ENCODE results near the gene CXCL1. TPM values are rescaled to one million over a fixed set of nuclear protein-coding genes. Genes with fewer than 3 reads are reported as not detected.

CXCL1 gene
- total RNA-seq, 1 experiment from 2014 or later, result 0.45 TPM

- BruUV-seq (replicated peaks), result no TSS peak
- Histone ChIP-seq H3K36me3 (ENCODE audit: insufficient read depth, low read length, poor library complexity, severe bottlenecking) (no peaks in the 10 kb centered on the region), H3K4me1 (ENCODE audit: insufficient read depth, low read length, poor library complexity, severe bottlenecking) (no peaks in the 10 kb centered on the region), H3K9me3 (ENCODE audit: low read depth, low read length, poor library complexity, severe bottlenecking) (no peaks in the 10 kb centered on the region), H3K27ac (ENCODE audit: low read depth, low read length, poor library complexity, severe bottlenecking) (no peak overlapping the region), H3K4me3 (ENCODE audit: low read depth, low read length, poor library complexity, severe bottlenecking) (no peak overlapping the region), H3K27me3 (replicated peaks; ENCODE audit: insufficient read depth, low read depth, low read length, poor library complexity) (no peaks in the 10 kb centered on the region)
- ChIA-PET POLR2A (ENCODE audit: low non-redundant PET) (no interaction called here), CTCF (no interaction called here)
- no peak for DNase-seq (ENCODE audit: low spot score)
- TF ChIP-seq EZH2 (IDR thresholded peaks at IDR 0.05; ENCODE audit: borderline replicate concordance, low read depth, low read length, poor library complexity, severe bottlenecking), result no peak
- intact Hi-C loops (cut with micrococcal nuclease; ENCODE audit: unreplicated experiment), result no loop called here
These were observed 18.8 kb upstream of the CXCL1 start for GRCh38 chr4:73850261-73850970.

- BruUV-seq (replicated peaks), result no TSS peak
- Histone ChIP-seq H3K36me3 (ENCODE audit: insufficient read depth, low read length, poor library complexity, severe bottlenecking) (no peaks in the 10 kb centered on the region), H3K27me3 (replicated peaks; ENCODE audit: insufficient read depth, low read depth, low read length, poor library complexity) (no peaks in the 10 kb centered on the region), H3K9me3 (ENCODE audit: low read depth, low read length, poor library complexity, severe bottlenecking) (no peaks in the 10 kb centered on the region), H3K4me1 (ENCODE audit: insufficient read depth, low read length, poor library complexity, severe bottlenecking) (no peaks in the 10 kb centered on the region), H3K27ac (ENCODE audit: low read depth, low read length, poor library complexity, severe bottlenecking) (no peak overlapping the region), H3K4me3 (ENCODE audit: low read depth, low read length, poor library complexity, severe bottlenecking) (no peak overlapping the region)
- no peak for DNase-seq (ENCODE audit: low spot score)
- TF ChIP-seq EZH2 (IDR thresholded peaks at IDR 0.05; ENCODE audit: borderline replicate concordance, low read depth, low read length, poor library complexity, severe bottlenecking) (no peak), CTCF (conservative IDR thresholded peaks at IDR 0.05; ENCODE audit: low read depth, low read length) (no peak)
- ChIA-PET CTCF (no interaction called here), POLR2A (ENCODE audit: low non-redundant PET) (no interaction called here)
- intact Hi-C loops (cut with micrococcal nuclease; ENCODE audit: unreplicated experiment), result no loop called here
These were observed 17.9 kb upstream of the CXCL1 start for GRCh38 chr4:73851293-73851692.

GRCh38 chr4:73852771-73853170, 16.4 kb upstream of the CXCL1 start:
- ChIA-PET POLR2A (ENCODE audit: low non-redundant PET) (no interaction called here), CTCF (no interaction called here)
- no peaks in the 10 kb centered on the region for H3K27me3 ChIP-seq (replicated peaks; ENCODE audit: insufficient read depth, low read depth, low read length, poor library complexity)
- H3K36me3 ChIP-seq (ENCODE audit: insufficient read depth, low read length, poor library complexity, severe bottlenecking), result no peaks in the 10 kb centered on the region
- no peaks in the 10 kb centered on the region for H3K9me3 ChIP-seq (ENCODE audit: low read depth, low read length, poor library complexity, severe bottlenecking)
- BruUV-seq (replicated peaks), result no TSS peak
- no peak for DNase-seq (ENCODE audit: low spot score)
- no peak overlapping the region for H3K4me3 ChIP-seq (ENCODE audit: low read depth, low read length, poor library complexity, severe bottlenecking)
- intact Hi-C loops (cut with micrococcal nuclease; ENCODE audit: unreplicated experiment), result no loop called here
- no peaks in the 10 kb centered on the region for H3K4me1 ChIP-seq (ENCODE audit: insufficient read depth, low read length, poor library complexity, severe bottlenecking)
- no peak for TF ChIP-seq EZH2 (IDR thresholded peaks at IDR 0.05; ENCODE audit: borderline replicate concordance, low read depth, low read length, poor library complexity, severe bottlenecking)
- no peak for TF ChIP-seq CTCF (conservative IDR thresholded peaks at IDR 0.05; ENCODE audit: low read depth, low read length)
- no peak overlapping the region for H3K27ac ChIP-seq (ENCODE audit: low read depth, low read length, poor library complexity, severe bottlenecking)

GRCh38 chr4:73853246-73853704, 15.9 kb upstream of the CXCL1 start, which contains the start of gene PF4V1:
Gene PF4V1, plus strand, starts transcription at chr4:73853296. Its CDS starts 67 bp downstream, at chr4:73853363.
- DNase-seq (ENCODE audit: low spot score), result no peak
- Histone ChIP-seq H3K4me3 (ENCODE audit: low read depth, low read length, poor library complexity, severe bottlenecking) (no peak within 1 kb of the TSS), H3K4me1 (ENCODE audit: insufficient read depth, low read length, poor library complexity, severe bottlenecking) (no peaks in the 10 kb centered on the region), H3K27ac (ENCODE audit: low read depth, low read length, poor library complexity, severe bottlenecking) (no peak within 1 kb of the TSS), H3K27me3 (replicated peaks; ENCODE audit: insufficient read depth, low read depth, low read length, poor library complexity) (no peaks in the 10 kb centered on the region), H3K36me3 (ENCODE audit: insufficient read depth, low read length, poor library complexity, severe bottlenecking) (no peaks in the 10 kb centered on the region), H3K9me3 (ENCODE audit: low read depth, low read length, poor library complexity, severe bottlenecking) (no peaks in the 10 kb centered on the region)
- no TSS peak for BruUV-seq (replicated peaks)
- POLR2A ChIA-PET (ENCODE audit: low non-redundant PET), result no interaction called here
- 0 out of 2 replicates have a peak, but pooled peaks have one; percentile 19 for TF ChIP-seq CTCF (conservative IDR thresholded peaks at IDR 0.05; ENCODE audit: low read depth, low read length)
- TF ChIP-seq EZH2 (IDR thresholded peaks at IDR 0.05; ENCODE audit: borderline replicate concordance, low read depth, low read length, poor library complexity, severe bottlenecking), result no peak
- intact Hi-C loops (cut with micrococcal nuclease; ENCODE audit: unreplicated experiment), result no loop called here
- CTCF ChIA-PET, result no interaction called here
